Naive thymus-derived CD4-positive, alpha-beta T cell (primary cell): Measurements from ENCODE around the gene SNX19. TPM values are rescaled to one million over a fixed set of nuclear protein-coding genes. Genes with fewer than 3 reads are reported as not detected.

ENCODE experiments used
- ATAC-seq: fragments of 150-1000 bp; cut with Tn5 transposase; 2 replicates; pipeline ENCODE4 v1.10.0; 2021; ENCODE audit warnings: mild to moderate bottlenecking, moderate library complexity
- CTCF ChIA-PET: fragments of 350-600 bp; sonication (Branson Sonifier 250); formaldehyde crosslinking; loops from one replicate; lab custom pipeline; 2021; ENCODE audit warnings: antibody characterized with exemption; lab: Charles Lee
- POLR2A ChIA-PET: fragments of 350-600 bp; sonication (Branson Sonifier 250); formaldehyde crosslinking; loops from one replicate; lab custom pipeline; 2021; ENCODE audit warnings: antibody characterized with exemption, inconsistent platforms; lab: Charles Lee
- DNase-seq, 9 donors: peaks; one replicate each; pipeline versions ENCODE4 v3.0.0 to v3.0.0-alpha.2; 2020 to 2022; ENCODE audit warnings: mixed read lengths in 1 of 9
- H3K27ac ChIP-seq: one replicate; pipeline ENCODE4 v1.7.0; 2013; ENCODE audit warnings: mild to moderate bottlenecking, low read depth, low read length, moderate library complexity
- H3K27me3 ChIP-seq, 2 donors: one replicate each; pipeline ENCODE4 v1.7.0; 2013; ENCODE audit warnings: low read length in 2 of 2, mild to moderate bottlenecking in 2 of 2, moderate library complexity in 2 of 2; ENCODE audit not compliant: control insufficient read depth in 2 of 2, insufficient read depth in 2 of 2
- H3K36me3 ChIP-seq, 3 experiments: 1 replicate in 2 of 3; 2 replicates in 1 of 3; pipeline ENCODE4 v1.7.0; 2013; ENCODE audit warnings: low read length in 3 of 3, mild to moderate bottlenecking in 3 of 3, moderate library complexity in 1 of 3; ENCODE audit not compliant: insufficient read depth in 3 of 3, control insufficient read depth in 2 of 3
- H3K4me1 ChIP-seq, 2 donors: one replicate each; pipeline ENCODE4 v1.7.0; 2013; ENCODE audit warnings: low read length in 2 of 2, mild to moderate bottlenecking in 2 of 2, moderate library complexity in 1 of 2; ENCODE audit not compliant: control insufficient read depth in 2 of 2, insufficient read depth in 2 of 2
- H3K4me3 ChIP-seq: 2 replicates; pipeline ENCODE4 v1.7.0; 2013; ENCODE audit warnings: mild to moderate bottlenecking, low read length
- H3K9me3 ChIP-seq, 3 experiments: 1 replicate in 2 of 3; 2 replicates in 1 of 3; pipeline ENCODE4 v1.7.0; 2013; ENCODE audit warnings: low read length in 3 of 3; ENCODE audit not compliant: control insufficient read depth in 2 of 3
- H3K27ac Mint-ChIP-seq, 9 donors: one replicate each; pipeline ENCODE4 v1.8.0; 2020 to 2022; ENCODE audit warnings: mixed read lengths in 9 of 9, mild to moderate bottlenecking in 8 of 9, moderate library complexity in 5 of 9, inconsistent platforms in 2 of 9
- H3K27me3 Mint-ChIP-seq, 5 donors: one replicate each; pipeline ENCODE4 v1.8.0; 2021 to 2022; ENCODE audit warnings: mixed read lengths in 5 of 5, mild to moderate bottlenecking in 1 of 5
- H3K36me3 Mint-ChIP-seq, 5 donors: one replicate each; pipeline ENCODE4 v1.8.0; 2020 to 2022; ENCODE audit warnings: mixed read lengths in 5 of 5, mild to moderate bottlenecking in 3 of 5, inconsistent platforms in 1 of 5
- H3K4me1 Mint-ChIP-seq, 7 donors: one replicate each; pipeline ENCODE4 v1.8.0; 2020 to 2022; ENCODE audit warnings: mixed read lengths in 7 of 7, mild to moderate bottlenecking in 3 of 7, inconsistent platforms in 1 of 7
- H3K4me3 Mint-ChIP-seq, 10 donors: one replicate each; pipeline ENCODE4 v1.8.0; 2020 to 2022; ENCODE audit warnings: mild to moderate bottlenecking in 10 of 10, mixed read lengths in 10 of 10, moderate library complexity in 6 of 10, inconsistent platforms in 2 of 10
- H3K9me3 Mint-ChIP-seq, 11 donors: one replicate each; pipeline ENCODE4 v1.8.0; 2020 to 2022; ENCODE audit warnings: mixed read lengths in 11 of 11, mild to moderate bottlenecking in 4 of 11, inconsistent platforms in 1 of 11, moderate library complexity in 1 of 11
- intact Hi-C, 2 donors: fragments of 100-400 bp; cut with micrococcal nuclease; formaldehyde crosslinking; loops; one replicate each; pipeline ENCODE4 v1.15.1; 2023
- polyA plus RNA-seq, 2 donors: library from polyadenylated mRNA; unstranded; fragments of 300-500 nt; fragmentation: Illumina TruSeq; gene quantifications; one replicate each; pipeline ENCODE4 v1.2.3, GENCODE V29; 2021
- total RNA-seq, 6 experiments: library from RNA in 5 of 6; stranded (reverse) in 5 of 6; gene quantifications; 1 replicate in 5 of 6; 2 replicates in 1 of 6; pipeline ENCODE4 v1.2.3 and lab custom pipeline; 2021 to 2026

Gene SNX19
- total and polyA plus RNA-seq, 7 experiments from 2014 or later: 24.8 to 101 (median 56.6) TPM

DNA sequence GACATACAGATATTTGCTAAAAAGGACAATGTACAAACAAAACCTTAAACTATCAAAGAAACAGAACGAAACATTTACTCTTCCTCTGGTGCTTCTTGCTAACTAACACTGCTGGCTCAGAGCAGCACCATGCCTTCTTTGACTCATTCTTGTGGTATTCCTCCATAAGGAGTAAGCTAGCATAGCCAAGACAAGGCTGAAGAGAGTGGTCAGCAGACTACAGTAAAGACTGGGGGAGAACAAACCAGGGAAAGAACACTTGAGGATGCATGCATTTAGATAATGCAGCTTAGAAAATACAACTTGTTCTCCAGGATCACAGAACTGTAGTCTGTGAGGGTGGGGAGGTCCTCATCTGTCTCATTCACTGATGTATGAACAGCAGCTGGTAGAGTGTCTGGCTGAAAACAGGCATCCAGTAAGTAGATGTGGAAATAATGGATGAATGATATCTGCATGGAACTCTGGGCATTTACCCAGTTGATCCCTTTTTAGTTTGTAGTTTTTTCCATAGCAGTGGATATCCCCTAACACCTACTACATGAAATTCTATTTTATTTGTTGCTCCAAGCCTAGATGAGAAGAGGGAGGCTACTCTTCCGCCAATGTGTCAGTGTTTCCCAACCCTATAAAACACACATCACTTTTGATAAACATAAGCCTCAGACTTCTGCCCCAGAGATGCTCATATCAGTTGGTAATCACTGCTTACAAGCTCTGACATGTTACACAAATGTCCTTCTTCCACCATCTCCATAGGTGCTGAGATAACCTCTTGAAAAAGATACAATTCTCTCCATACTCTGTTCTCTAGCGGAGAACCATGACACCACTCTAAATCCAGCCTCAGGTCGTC is 7.3 kb downstream of the SNX19 start:
- H3K4me1 ChIP-seq: no peaks in the 10 kb centered on the region
- DNase-seq: no peak
- H3K4me1 Mint-ChIP-seq: peaks cover 15 to 67% (median 48%) of the 10 kb centered on the region in 7 donors
- H3K27me3 ChIP-seq: no peaks in the 10 kb centered on the region
- H3K9me3 ChIP-seq: peaks cover 0 to 25% (median 4%) of the 10 kb centered on the region in 3 experiments
- ChIA-PET CTCF (no interaction called here), POLR2A (no interaction called here)
- H3K9me3 Mint-ChIP-seq: peaks cover 0 to 33% (median 14%) of the 10 kb centered on the region in 11 donors
- H3K27ac Mint-ChIP-seq: peak overlapping the region in 1 of 9 donors; percentile 44
- no peak for ATAC-seq
- peaks cover 30 to 91% (median 80%) of the 10 kb centered on the region in 5 donors for H3K36me3 Mint-ChIP-seq
- no peaks in the 10 kb centered on the region for H3K27me3 Mint-ChIP-seq
- H3K36me3 ChIP-seq: peaks cover 26 to 72% (median 31%) of the 10 kb centered on the region in 3 experiments
- H3K27ac ChIP-seq: no peak overlapping the region
- intact Hi-C loops: no loop called here
- no peak overlapping the region for H3K4me3 Mint-ChIP-seq
- no peak overlapping the region for H3K4me3 ChIP-seq

DNA sequence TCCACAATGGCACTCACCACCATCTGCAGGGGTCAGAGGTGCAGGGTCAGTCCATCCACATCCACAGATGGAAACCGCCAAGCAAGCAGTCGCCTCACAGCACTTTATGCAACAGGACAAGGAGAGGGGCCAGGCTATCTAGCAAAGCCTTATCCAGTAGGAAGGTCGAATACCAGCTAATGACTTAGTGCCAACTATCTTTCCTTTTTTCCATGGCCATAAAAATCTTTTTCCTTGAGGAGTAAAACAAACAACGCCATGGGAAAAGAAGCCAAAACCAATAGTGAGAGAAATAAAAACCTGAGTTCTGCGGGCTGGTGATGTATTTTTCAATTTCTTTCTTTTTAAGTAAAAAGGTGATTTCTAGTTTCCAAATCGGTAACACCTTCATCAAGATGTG is 8.2 kb downstream of the SNX19 start:
- Histone ChIP-seq H3K27me3 (no peaks in the 10 kb centered on the region), H3K4me3 (no peak overlapping the region), H3K9me3 (peaks cover 0 to 15% (median 4%) of the 10 kb centered on the region in 3 experiments), H3K27ac (no peak overlapping the region), H3K36me3 (peaks cover 27 to 71% (median 32%) of the 10 kb centered on the region in 3 experiments), H3K4me1 (no peaks in the 10 kb centered on the region)
- Mint-ChIP-seq H3K27me3 (no peaks in the 10 kb centered on the region), H3K36me3 (peaks cover 24 to 89% (median 72%) of the 10 kb centered on the region in 5 donors), H3K9me3 (peaks cover 0 to 24% (median 9%) of the 10 kb centered on the region in 11 donors), H3K4me1 (peaks cover 9 to 59% (median 41%) of the 10 kb centered on the region in 7 donors), H3K4me3 (no peak overlapping the region), H3K27ac (peak overlapping the region in 1 of 9 donors; percentile 43)
- intact Hi-C loops: no loop called here
- ChIA-PET POLR2A (no interaction called here), CTCF (interaction anchor here (0.6 kb wide), 1 partner anchor 477 kb away, joined by 4 read pairs; no protein-coding TSS in a partner anchor)
- ATAC-seq: no peak
- no peak for DNase-seq

DNA sequence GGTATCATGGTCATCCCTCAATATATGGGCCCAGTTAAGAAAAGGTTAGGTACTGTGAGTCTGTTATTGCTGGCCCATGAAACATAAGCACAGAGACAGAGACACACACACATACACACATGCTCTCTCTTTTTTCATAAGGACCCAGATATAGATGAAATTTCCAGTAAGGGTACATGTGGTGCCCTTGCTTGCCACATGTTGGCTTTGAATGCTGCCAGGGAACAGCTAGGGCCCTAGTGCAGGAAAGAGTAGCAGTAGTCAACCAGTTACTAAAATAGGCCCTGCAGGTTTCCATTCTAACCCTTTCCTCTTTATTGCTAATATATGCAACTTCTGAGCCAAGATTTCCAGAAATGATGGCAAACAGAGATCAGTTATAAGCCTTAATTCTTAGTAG is 9.1 kb downstream of the SNX19 start:
- no peaks in the 10 kb centered on the region for H3K27me3 Mint-ChIP-seq
- Histone ChIP-seq H3K27me3 (no peaks in the 10 kb centered on the region), H3K4me1 (no peaks in the 10 kb centered on the region), H3K9me3 (peaks cover 0 to 10% (median under 1%) of the 10 kb centered on the region in 3 experiments), H3K4me3 (no peak overlapping the region), H3K27ac (no peak overlapping the region), H3K36me3 (peaks cover 32 to 78% (median 39%) of the 10 kb centered on the region in 3 experiments)
- intact Hi-C loops: no loop called here
- no peak for ATAC-seq
- H3K36me3 Mint-ChIP-seq: peaks cover 25 to 89% (median 63%) of the 10 kb centered on the region in 5 donors
- peaks cover 0 to 16% (median 6%) of the 10 kb centered on the region in 11 donors for H3K9me3 Mint-ChIP-seq
- ChIA-PET POLR2A (no interaction called here), CTCF (no interaction called here)
- no peak for DNase-seq
- peak overlapping the region in 2 of 9 donors; percentile 13 to 20 for H3K27ac Mint-ChIP-seq
- peaks cover 5 to 51% (median 37%) of the 10 kb centered on the region in 7 donors for H3K4me1 Mint-ChIP-seq
- H3K4me3 Mint-ChIP-seq: no peak overlapping the region

DNA sequence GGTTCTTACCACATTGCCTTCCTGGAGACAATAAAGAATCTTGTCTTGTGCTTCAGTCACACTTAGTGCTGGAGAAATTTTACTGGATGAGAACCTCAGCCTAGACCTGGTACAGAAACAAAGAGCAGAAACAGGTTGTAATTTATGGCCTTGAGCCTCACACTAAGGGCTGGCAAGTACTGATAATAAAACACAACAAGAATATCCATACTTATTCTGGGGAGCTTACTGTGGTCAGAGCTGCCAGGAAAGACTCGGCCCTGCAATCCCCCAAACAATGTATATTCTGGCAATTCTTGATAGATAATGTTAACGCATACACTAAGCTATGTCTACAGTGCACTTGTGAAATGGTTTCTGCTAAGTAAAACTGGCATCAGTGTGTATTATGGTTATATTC is 9.7 kb downstream of the SNX19 start:
- Mint-ChIP-seq H3K4me3 (no peak overlapping the region), H3K27ac (peak overlapping the region in 1 of 9 donors; percentile 20), H3K9me3 (peaks cover 0 to 10% (median under 1%) of the 10 kb centered on the region in 11 donors), H3K36me3 (peaks cover 23 to 86% (median 57%) of the 10 kb centered on the region in 5 donors), H3K27me3 (no peaks in the 10 kb centered on the region), H3K4me1 (peaks cover 4 to 45% (median 31%) of the 10 kb centered on the region in 7 donors)
- H3K27ac ChIP-seq: no peak overlapping the region
- H3K27me3 ChIP-seq: no peaks in the 10 kb centered on the region
- no peaks in the 10 kb centered on the region for H3K4me1 ChIP-seq
- ATAC-seq: no peak
- H3K36me3 ChIP-seq: peaks cover 36 to 85% (median 45%) of the 10 kb centered on the region in 3 experiments
- peaks cover 0 to 4% (median 0%) of the 10 kb centered on the region in 3 experiments for H3K9me3 ChIP-seq
- H3K4me3 ChIP-seq: no peak overlapping the region
- intact Hi-C loops: no loop called here
- DNase-seq: no peak
- ChIA-PET CTCF (no interaction called here), POLR2A (no interaction called here)

DNA sequence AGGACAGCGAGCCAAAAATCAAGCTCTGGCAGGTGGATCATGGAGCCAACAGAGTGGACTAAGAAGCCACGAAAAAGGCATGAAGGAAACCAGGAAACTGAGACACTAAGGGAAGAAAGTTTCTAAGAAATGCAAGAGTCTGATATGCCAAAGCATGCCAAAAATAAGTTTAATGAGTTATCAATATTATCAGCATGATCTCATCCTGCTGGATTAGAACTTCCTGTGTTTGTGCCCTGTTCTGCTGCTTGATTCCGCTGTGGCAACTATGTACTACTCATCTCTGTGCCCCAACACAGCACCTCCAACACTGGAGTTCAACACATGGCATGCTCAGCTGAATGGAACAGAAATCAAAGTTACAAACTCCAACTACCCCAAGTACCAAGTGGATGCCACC is 10.8 kb downstream of the SNX19 start:
- no peaks in the 10 kb centered on the region for H3K4me1 ChIP-seq
- peaks cover 42 to 94% (median 55%) of the 10 kb centered on the region in 3 experiments for H3K36me3 ChIP-seq
- peak overlapping the region in 2 of 9 donors; percentile 26 to 48 for H3K27ac Mint-ChIP-seq

DNA sequence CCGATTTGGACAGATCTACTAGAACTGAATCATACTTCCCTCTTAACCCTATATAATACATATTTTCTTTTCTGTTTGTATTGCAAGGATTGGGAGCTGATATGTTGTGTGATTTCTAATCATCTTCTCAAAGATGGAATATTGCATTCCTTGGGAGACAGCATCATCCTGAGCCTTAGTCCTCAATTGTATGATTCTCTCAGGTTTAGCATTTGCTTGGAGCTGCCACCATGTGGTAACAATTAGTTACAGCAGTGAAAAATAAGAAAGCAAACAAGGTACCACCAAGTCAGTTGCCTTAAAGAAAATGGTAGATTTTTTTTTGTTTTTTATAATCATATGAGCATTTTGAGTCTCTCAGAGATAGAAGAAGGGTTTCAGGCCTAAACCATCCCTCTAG is 11.9 kb downstream of the SNX19 start:
- H3K27ac ChIP-seq: no peak overlapping the region
- ChIA-PET POLR2A (interaction anchor here (0.6 kb wide), 1 partner anchor 11 kb away, joined by 3 read pairs; the partner anchor contains the start of gene SNX19), CTCF (interaction anchor here (0.7 kb wide), 1 partner anchor 12 kb away, joined by 3 read pairs; the partner anchor contains the start of gene SNX19)
- Mint-ChIP-seq H3K36me3 (peaks cover 23 to 85% (median 50%) of the 10 kb centered on the region in 5 donors), H3K27me3 (no peaks in the 10 kb centered on the region), H3K9me3 (no peaks in the 10 kb centered on the region), H3K4me3 (no peak overlapping the region), H3K4me1 (peaks cover 3 to 32% (median 25%) of the 10 kb centered on the region in 7 donors), H3K27ac (no peak overlapping the region)
- no peaks in the 10 kb centered on the region for H3K9me3 ChIP-seq
- no peaks in the 10 kb centered on the region for H3K4me1 ChIP-seq
- peaks cover 39 to 97% (median 50%) of the 10 kb centered on the region in 3 experiments for H3K36me3 ChIP-seq
- ATAC-seq: no peak
- no peaks in the 10 kb centered on the region for H3K27me3 ChIP-seq
- H3K4me3 ChIP-seq: no peak overlapping the region
- DNase-seq: no peak
- intact Hi-C loops: no loop called here

More for the DNA sequence above, 10.8 kb downstream of the SNX19 start:
- Histone ChIP-seq H3K27me3 (no peaks in the 10 kb centered on the region), H3K9me3 (no peaks in the 10 kb centered on the region), H3K27ac (no peak overlapping the region), H3K4me3 (no peak overlapping the region)
- no peaks in the 10 kb centered on the region for H3K27me3 Mint-ChIP-seq
- ChIA-PET POLR2A (no interaction called here), CTCF (no interaction called here)
- H3K4me3 Mint-ChIP-seq: no peak overlapping the region
- intact Hi-C loops: no loop called here
- H3K4me1 Mint-ChIP-seq: peaks cover 4 to 43% (median 31%) of the 10 kb centered on the region in 7 donors
- peaks cover 0 to 3% (median 0%) of the 10 kb centered on the region in 11 donors for H3K9me3 Mint-ChIP-seq
- H3K36me3 Mint-ChIP-seq: peaks cover 29 to 86% (median 57%) of the 10 kb centered on the region in 5 donors
- DNase-seq (no peak), ATAC-seq (no peak)
